ENCODE measurements around the gene TMEM260.

TMEM260 gene

GRCh38 chr14:56579345-56580220, at the start of gene TMEM260:
TMEM260 (plus strand) TSS chr14:56579798; CDS start chr14:56579915, 117 bp downstream.
- peak; percentile 90 to 92 for DNase-seq

- DNase-seq = no peak
These were observed 47.1 kb upstream of the TMEM260 start for GRCh38 chr14:56532546-56532945.

GRCh38 chr14:56534656-56535055, 44.9 kb upstream of the TMEM260 start:
- no peak for DNase-seq

DNA sequence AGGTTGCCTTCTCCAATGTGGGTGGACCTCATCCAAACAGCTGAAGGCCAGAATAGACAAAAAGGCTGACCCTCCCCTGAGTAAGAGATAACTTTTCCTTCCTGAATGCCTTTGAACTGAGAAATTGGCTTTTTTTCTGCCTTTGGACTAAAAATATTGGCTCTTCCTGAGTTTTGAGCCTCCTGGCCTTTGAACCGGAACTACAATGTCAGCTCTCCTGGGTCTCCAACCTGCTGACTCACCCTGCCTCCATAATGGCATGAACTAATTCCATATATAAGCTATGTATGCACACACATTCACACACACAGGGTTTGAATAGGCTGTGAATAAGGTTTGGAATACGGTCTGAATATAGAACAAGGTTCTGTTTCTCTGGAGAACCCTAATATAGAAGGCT, 39.7 kb upstream of the TMEM260 start:
- no peak for DNase-seq

- DNase-seq = no peak
These were observed 36.2 kb upstream of the TMEM260 start for GRCh38 chr14:56543436-56543835.

- DNase-seq = no peak
These were observed 29.9 kb upstream of the TMEM260 start for GRCh38 chr14:56549721-56550120.

GRCh38 chr14:56552615-56553014, 27.0 kb upstream of the TMEM260 start:
- no peak for DNase-seq

DNA sequence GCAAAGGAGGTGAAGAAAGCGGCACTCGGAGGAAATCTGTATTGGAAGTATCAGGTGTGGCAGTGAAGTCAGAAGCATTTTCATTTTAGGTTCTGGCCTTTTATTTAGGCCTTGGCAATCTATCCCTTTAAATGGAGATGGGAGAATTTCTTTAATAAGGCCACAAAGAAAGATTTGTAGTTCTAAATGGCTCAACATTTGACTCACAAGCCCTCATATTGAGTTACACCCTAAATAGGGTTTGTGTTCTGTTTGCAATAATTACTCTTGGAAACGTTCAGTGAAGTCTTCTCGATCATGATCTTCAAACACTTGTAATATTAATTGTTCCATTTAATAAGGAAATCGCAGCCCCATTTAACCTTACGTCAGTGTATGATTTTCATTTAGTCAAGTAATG, 25.3 kb upstream of the TMEM260 start:
- DNase-seq = no peak

- no peak for DNase-seq
These were observed 23.6 kb upstream of the TMEM260 start for GRCh38 chr14:56555921-56556570.

GRCh38 chr14:56559182-56559581, 20.4 kb upstream of the TMEM260 start:
- DNase-seq = no peak

- no peak for DNase-seq
These were observed 18.0 kb upstream of the TMEM260 start for GRCh38 chr14:56561606-56562005.

GRCh38 chr14:56562883-56563282, 16.7 kb upstream of the TMEM260 start:
- no peak for DNase-seq

- DNase-seq = no peak
These were observed 10.4 kb upstream of the TMEM260 start for GRCh38 chr14:56569174-56569573.

DNA sequence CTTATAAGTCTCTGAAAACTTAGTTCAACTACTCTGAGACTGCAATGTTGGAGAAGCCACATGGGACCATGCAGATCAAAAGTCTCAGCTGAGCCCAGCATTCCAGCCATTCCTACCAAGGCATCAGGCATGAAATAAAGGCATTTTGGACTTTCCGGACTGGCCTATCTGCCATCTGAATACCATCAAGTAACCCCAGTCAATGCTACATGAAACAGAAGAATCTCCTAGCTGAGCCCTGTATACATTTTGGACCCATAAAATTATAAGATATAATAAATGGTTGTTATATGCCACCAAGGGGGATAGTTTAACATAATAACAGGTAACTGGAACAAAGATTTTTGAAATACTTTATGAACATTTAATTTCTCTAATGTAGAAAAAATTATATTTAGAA, 9.3 kb upstream of the TMEM260 start:
- no peak for DNase-seq

- no peak for DNase-seq
These were observed 668 bp downstream of the TMEM260 start for GRCh38 chr14:56580221-56580711.

- DNase-seq = no peak
These were observed 1.6 kb downstream of the TMEM260 start for GRCh38 chr14:56581041-56581727.

DNA sequence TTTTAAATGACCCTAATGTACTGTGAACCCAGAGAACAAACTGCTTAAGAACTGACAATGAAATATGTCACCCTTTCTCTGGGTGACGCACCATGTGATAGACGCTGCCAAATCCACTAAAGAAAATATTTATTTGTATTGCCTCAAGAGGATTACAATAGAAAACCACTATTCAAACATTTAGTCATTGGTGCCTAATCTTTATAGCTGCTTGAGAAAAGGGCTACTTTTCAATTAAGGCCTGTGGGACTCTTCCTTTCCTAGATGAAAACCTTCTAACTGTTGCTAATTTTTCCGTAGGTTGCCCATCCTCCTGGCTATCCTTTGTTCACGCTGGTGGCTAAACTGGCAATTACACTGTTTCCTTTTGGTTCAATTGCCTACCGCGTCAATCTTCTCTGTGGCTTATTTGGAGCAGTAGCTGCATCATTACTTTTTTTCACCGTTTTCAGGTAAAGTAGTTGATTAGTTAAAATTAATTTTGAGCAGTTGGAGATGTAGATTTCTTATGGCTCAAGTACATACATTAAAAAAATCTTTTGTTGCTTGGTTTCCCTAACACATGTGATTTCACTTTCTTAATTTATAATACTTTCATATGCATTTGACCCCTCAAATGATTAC, 6.0 kb downstream of the TMEM260 start:
- DNase-seq = no peak

- no peak for DNase-seq
These were observed 8.1 kb downstream of the TMEM260 start for GRCh38 chr14:56587701-56588100.

GRCh38 chr14:56590535-56590960, 10.9 kb downstream of the TMEM260 start:
- no peak for DNase-seq

- DNase-seq = no peak
These were observed 13.3 kb downstream of the TMEM260 start for GRCh38 chr14:56592746-56593544.

DNA sequence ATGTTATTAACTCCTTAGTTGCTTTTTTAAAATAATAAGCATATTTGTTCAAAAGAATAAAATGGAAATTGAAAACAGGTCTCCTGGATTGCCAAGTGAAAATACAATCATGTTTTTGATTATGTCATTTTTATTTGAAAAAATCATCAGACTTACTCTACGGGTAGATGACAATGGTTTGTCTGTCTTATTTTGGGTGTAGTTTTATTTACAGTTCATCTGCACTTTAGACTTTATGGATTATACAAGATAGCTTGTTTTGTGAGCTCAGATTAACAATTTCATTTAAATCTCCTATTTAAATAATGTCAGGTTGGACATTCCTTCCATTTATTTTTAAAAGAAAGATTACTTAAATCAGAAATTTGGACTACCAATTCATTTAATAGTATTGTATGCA, 14.8 kb downstream of the TMEM260 start:
- no peak for DNase-seq

DNA sequence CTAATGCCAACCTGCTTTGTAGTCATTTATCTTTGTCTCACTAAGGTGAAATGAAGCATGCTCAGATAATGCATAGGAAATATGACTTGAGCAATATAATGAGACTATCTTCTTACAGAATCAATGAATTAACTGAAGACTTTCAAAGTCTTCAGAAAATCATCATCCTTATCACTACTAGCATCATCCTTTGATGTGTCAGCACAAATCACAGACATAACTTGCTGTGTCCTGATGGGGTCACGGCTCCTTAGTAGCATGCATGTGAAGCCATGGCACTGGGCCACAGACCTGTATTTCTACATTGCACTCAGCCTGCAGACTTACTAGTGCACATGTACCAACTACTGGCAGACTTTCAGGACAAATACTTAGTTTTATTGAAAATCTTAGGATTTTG, 18.9 kb downstream of the TMEM260 start:
- no peak for DNase-seq

Data from activated CD4-positive, alpha-beta T cell treated with anti-CD3 and anti-CD28 coated beads, Interleukin-2, amount 50 U/mL, for 4 hours (primary cell).